GM19455 (cell line): ENCODE results near the gene TPRG1.

Source experiments
- ATAC-seq: cut with Tn5 transposase; IDR thresholded peaks from one replicate; pipeline ENCODE4 v1.9.1; 2021; ENCODE audit not compliant: unreplicated experiment

TPRG1 gene

DNA sequence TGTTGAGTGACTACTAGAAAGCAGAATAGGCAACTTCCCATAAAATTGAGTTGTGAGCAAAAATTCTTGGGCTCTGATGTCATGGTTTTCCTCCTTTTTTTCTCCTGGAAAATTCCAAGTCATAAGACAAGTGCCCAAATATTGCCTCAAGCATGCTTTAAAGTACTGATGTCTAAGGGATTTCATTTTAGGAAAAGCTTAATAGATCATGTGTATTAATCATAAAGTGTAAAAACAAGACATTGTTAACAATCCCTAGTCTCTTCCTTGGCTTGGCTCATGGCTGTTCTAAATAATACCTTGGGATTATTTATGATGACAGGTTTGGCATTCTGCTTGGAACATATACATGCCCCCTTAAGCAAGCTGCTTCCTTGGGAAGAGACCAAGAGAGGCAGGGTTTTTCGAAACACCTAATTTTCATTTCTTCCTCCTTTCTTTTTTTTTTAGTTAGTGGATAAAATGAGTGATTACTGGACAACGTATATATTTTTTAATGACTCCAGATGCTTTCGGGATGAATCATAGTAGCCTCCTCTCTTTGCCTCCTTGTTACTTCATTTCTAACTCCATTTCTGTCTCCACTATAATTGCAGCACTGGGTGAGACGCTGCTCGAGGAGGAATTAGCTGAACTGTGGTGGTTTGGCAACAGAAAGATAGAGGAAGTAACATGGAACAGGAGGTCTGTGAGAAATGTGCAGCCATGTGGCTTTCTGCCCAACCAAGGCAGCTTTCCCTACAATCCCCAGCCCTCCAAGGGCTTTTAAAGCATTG is 104.9 kb downstream of the TPRG1 start:
- ATAC-seq: peak; percentile 42

DNA sequence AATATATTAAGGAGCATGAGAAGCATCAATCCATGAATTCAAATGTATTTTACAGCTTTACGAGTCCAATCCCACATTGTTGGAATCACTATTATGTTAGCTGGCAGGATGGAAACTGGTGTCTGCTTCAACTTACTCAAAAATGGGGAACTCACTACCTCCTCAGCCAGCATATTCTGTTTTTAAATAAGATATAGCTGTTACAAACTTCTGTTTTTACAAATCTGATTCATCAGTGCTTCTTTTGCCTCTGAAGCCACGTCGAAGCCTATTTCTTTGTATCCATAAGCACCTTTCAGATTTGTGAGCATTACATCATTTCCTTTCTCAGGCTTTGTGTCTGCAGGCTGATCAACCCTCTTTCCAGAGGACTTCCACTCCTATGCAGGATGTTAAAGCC is 105.9 kb downstream of the TPRG1 start:
- ATAC-seq: peak; percentile 54

DNA sequence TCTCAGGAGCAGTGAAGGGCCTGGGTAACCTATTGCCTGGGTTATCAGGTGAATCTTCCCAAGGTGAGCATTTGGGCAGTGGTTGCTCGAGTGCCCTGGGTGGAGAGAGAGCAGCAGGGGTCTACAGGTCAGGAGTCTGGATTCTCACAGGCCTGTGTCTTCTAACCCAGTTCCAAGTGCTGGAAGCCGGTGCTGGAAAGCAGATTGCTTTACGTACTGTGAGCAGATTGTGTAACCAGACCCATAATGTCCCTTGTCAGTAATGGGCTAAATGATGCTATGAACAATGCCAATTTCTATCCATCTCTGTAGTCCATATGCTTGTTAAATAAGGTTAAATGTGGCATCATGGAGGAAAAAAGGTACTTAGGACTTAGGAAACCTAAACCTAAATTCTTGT is 106.5 kb downstream of the TPRG1 start:
- ATAC-seq: no peak

DNA sequence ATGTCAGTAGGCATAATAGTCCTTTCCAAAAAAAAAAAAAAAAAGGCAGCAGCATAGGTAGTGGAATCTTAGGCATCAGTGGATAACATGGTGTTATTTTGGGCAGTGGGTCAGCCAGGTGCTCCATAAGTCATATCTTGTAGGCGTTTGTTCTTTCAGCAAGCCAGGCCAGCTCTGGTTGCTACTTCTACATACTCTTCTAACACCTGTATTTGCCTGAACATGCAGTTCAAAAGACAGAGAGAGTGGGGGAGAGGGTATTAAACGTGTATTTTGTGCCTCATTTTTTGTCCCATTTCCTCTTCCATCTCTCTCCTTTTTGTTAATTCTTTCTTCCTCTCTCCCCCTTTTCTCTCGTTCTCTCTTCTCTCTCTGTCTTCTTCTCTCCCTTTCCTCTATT is 110.4 kb downstream of the TPRG1 start:
- ATAC-seq: no peak

DNA sequence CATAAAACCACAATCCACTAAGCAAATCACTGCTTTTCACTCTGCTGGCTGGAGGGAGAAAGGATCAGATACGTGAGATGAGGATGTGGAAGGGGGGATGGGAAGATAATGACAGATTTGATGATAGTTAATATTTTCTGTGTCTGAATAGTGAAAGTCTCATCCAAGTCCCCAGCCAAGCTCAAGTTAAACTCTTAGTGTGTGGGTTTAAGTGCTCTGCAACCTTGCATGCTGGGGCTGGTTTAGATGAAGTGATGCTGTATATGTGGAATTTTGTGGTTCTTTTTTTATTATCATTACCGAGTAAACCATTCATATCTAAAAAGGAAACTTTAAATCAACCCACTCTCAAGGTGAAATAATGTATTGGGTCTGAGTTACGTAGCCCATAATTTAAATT is 111.0 kb downstream of the TPRG1 start:
- ATAC-seq: no peak

DNA sequence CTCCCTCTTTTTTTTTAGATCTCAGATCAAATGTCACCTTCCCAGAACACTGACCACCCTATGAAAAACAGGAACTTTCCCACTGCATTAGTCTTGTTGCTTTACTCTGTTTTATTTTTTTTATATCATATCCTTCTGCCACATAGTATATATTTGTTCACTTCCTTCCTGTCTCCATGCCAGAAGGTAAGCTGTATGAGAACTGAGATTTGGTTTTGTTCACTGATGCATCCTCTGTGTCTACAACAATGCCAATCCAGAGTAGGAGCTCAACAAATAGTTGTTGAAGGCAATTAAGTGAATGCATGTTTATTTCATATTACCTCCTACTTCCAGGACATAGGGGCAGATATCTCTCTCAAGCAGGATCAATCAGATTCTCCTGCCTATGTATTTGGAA is 114.4 kb downstream of the TPRG1 start:
- no peak for ATAC-seq

DNA sequence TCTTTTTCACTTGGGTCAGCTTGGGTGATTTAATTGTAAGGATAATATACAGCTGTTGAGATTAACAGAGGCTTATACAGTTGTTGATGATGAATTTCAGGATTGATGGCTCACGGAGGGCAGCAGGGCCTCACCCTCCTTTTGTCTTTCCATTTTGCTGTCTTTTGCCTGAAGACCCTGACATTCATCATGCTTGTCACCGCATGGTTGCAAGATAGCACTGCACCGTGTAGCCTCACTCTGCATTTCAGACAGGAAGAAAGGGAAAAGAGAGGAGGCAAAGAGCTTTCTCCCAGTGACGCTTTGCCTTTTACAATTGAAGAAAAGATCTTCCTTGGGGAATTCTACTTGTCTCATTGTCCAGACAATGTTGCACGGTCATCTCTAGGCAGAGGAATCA is 115.1 kb downstream of the TPRG1 start:
- no peak for ATAC-seq

DNA sequence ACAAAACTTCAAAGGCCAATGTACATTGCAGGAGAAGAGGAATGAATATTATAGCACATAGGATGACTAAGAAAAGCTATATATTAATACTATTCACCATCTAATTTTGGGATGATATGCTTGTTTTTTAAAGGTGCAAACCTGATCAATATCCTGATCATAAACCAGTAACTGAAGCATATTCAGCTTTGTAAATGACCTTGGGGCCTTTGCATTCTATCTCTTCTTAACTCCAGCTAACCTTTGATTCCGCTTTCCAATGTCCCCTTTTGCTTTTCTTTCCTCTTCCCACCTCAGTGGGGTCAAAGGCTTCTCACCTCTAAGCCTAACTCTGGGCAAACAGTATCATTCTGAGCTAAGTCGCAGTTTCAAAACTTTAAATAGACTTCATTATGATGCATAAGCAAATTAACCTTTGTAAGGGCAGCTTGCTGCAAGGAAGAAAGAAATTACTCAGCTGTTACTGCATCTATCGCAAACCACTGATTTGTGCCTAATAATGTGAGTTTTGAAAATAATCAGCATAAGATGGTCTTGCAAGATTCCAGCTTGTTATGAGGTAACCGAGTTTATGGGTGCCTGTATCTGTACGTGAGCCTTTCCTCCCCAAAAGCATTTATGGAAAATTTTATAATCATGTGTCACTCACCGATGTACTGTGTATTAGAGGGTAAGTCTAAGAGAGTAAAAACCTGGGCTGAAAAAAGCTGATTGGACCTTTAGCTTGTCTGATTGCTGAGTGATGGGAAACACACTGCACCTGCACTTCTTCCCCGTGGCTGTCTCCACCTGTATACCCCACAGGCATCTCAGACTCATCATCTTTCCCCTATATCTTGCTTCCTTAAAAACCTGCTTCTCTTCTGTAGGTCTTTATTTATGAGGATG is 116.8 kb downstream of the TPRG1 start:
- peak; percentile 94 for ATAC-seq

DNA sequence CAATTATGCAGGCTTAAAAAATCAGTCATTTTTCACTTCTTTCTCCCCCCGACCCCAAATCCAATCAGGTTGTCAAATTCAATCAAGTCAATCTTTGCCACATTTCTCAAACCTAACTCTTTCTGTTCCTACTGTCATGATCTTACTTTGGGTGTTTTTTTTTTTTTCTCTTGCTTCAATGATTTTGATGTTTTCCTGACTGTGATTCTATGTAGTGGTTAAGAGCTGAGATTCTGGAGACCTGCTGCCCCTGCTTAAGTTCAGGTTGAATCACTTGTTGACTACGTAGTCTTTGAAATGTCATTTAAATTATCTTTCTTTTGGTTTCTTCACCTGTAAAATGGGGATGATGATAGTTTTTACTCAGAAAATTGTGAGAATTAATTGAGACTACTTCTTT is 117.5 kb downstream of the TPRG1 start:
- ATAC-seq: no peak

DNA sequence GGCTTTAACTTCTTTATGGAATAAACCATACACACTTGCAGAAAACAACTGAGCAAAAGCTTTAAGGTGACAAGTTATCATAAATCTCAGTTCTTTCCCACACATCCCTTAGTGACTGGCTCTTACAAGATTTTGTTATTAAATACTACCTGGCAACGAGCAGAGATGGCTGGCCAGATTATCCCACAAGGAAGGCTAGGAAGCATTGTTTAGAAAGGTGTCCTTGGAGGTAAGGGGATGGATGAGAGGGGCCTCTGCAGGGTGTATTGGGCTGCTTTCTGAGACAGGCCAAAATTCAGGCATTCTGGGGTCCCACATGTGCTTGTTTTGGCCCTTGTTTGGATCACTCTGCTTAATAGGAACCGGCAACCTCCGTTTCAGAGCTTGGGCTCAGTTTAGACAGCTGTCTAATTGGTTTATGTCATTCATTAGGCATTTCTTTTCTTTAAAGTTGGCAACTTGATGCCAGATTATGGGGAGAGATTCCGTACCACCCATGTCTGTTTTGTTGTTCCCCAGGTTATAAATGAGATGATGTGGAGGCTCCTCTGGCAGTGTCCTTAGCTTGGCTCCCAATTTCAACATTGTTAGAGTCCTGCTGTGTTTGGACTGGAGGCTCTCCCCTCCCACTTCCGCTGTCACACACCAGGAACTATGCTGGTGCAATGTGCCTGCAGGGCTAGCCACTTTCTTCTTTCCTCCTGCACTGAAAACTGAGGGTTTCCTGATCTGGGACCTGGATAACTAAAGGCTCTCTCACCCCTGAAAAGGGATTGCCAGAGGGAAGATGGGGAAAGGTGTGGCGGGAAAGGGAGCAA is 121.1 kb downstream of the TPRG1 start:
- ATAC-seq: no peak

DNA sequence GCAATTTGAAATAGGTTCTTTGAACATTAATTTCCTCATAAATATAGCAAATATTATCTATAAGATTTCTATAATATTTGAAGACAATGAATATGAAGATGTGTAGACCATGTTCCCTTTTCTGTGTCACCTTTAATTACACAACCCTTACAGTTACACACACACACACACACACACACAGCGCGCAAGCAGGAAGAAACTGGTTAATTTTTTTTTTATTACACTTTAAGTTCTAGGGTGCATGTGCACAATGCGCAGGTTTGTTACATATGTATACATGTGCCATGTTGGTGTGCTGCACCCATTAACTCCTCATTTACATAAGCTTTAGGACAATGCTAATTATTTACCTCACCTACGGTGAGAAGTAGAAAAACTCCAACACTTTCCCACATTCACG is 122.9 kb downstream of the TPRG1 start:
- ATAC-seq: no peak

DNA sequence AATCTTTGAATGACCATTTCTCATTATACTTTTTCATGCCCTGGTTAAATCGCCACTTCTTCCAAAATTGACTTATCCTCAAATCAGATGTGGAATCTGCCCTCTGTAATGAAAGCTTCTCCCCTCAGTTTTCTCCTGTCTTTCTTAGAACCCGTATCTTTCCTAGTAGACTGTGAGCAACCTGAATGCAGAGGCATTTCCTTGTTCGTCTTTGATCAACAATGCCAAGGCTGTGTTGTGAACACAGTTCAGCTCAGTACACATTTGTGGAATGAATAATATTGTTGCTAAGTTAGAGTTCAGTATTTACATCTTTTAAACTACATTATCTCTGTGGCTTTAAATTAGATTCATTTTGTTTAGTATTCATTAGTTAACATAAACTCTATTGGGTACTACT is 123.3 kb downstream of the TPRG1 start:
- ATAC-seq: no peak

DNA sequence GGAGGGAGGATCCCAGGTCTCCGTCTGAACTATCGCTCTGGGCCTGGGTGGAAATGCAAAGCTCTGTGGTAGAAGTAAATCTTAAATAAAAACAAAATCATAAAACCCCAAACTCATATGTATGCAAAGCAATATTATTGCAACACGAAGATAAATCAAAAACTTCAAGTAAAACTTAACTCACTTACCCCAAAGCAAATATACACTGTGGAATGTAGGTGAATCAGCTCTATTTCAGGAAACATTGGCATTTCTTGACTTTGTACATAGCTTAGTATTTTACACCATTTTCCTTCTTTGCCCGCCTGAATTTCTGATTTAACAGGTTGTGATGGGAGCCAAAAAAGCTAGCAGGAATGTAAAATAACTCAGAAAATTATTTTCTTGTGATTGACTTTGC is 126.2 kb downstream of the TPRG1 start:
- no peak for ATAC-seq

DNA sequence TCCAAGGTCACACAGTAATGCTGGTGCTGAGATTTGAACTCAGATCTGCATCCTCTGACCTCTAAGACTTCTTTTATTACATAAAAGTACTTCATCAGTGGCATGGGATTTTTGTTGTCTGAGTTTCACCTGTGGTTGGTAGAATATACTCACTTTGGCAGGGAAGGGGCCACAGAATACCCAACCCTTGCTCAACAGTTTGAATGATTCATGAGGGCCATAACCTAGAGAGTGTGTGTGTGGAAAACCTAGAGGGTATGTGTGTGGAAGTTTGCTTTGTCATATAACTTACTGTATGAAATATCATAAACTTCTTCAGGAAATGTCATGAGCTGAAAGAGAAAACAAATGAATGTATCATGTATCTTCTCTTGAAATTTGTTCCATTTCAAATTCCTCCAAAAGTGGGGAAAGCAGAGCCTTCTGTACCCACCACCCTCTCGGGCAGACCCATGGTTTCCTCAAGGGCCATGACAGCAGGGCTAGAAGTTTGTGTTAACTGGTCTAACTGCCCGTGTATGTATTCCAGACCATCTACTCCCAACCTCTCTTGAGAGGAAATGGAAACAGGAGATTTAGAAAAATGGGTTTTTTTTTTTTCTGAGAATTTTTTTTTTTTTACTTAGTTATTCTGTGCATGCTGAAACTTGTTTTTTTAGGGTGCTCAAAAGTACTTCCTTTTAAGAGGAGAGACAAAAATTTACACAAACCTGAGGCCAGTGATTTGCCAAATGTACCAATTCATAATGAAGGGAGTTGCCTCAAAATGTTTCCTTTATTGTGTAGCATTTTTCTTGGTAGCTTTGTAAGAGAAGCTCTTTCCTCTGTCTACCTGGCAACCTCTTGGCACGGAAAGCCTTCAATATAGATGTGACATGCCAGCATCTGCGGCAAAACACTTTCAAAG is 127.0 kb downstream of the TPRG1 start:
- ATAC-seq: no peak

DNA sequence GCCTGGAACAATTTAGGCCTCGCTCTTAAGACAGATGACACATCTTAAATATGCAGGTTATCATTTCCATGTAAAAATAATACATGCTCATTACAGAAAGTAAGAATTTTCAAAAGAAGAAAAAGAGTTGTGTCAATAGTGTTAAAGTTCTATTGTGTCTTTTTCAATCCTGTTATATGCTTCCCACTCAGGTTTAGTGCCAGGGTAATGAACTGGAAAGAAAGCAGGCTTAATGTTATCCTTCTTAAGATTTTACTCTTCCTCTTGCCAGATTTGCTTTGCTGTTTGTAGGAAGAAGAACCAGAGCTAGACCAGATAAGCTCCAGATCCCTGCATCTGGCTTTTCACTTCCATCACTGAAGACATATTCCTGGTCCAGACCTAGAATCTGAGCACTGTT is 128.6 kb downstream of the TPRG1 start:
- ATAC-seq: no peak

DNA sequence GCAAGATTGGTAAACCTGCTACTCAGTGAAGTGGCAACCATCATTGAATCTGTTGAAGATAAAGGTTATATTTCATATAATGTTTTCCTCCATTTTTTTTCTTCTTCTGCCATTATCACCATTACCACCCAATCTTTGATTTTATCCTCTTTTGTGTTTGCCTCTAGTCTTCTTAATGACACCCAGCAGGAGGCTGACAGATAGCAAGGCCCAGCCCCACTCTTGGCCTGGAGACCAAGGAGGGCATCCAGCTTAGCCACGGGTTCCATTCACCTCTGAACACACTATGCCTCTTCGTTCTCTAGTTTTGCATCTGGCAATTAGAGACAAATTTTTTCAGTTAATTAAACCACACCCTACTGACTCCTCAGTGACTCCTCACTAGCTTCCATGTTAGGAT is 129.7 kb downstream of the TPRG1 start:
- ATAC-seq: no peak

DNA sequence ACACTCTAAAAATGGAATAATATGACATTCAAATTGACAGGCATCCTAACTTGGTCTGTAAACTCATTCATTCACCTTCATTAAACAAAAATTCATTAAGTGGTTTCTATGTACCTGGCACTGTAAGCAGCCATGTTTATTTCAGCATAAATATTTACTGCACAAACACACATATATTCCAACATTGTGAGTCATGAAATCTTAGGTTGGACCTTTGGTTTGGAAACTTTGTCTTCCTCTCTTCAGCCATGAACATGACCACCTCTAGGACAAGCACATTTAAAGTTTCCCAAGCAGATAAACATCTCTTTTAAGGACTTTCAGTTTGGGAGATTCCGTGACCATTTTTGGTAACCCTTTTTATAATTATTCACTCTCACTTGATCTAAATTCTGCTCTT is 131.8 kb downstream of the TPRG1 start:
- ATAC-seq: no peak

DNA sequence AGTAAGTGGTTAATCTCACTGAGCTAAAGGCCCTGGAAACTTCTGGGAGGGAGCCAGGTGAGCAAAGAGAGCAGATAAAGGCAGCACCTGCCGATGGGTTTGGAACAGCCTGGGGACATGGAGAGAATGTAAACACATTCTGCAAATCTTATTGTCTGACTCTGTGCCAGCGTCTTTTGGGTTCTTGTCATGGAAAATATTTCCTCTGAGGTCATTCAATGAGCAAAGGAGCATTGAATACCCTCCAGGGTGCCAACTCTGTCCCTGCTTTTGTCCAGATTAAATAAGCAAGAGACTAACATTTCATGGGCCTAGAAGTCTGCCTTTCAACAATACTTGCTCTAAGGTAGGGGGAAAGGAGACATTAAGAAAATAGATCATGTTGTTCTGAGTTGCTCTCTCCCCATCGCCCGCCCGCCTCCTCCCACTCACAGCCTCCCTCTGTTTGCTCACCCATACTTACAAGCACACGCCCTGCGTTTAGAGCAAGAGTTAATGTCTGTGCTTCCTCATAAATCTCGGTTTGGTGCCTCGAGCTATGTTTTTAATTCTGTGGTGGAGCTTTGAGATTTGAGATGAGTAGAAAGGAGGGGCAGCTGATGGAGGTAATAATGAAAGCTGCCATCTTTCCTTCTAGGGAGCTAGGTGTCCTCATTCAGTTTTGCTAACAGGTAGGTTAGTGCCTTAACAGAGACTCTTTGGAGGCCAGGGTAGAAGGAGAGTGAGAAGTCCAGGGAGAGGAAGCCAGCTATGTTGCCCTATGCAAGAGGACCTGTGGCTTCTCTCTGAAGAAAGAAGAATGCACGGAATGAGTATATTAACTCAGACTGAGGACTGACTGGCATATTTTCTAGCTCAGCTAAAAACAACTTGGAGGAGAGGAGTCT is 132.9 kb downstream of the TPRG1 start:
- no peak for ATAC-seq

DNA sequence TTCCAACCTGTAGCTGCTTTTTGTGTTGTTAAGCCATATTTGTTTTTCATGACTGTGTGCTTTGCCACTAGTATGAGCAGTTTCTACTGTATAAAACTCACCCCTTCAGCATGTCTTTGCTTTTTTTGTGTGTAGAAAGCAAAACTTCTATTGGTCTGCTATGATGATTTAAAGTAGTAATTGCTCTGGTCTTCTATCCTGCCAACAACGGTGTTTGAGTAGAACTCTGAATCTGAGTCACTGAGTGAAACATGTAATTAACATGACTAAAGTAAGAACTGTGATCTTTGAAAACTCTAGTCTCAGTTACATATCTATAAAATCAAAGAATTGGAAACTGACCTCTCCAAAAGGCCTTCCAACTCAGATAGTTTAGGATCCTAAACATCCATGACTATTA is 133.6 kb downstream of the TPRG1 start:
- ATAC-seq: peak; percentile 45
